ENCODE results near the gene KIAA0040.

Gene KIAA0040

DNA sequence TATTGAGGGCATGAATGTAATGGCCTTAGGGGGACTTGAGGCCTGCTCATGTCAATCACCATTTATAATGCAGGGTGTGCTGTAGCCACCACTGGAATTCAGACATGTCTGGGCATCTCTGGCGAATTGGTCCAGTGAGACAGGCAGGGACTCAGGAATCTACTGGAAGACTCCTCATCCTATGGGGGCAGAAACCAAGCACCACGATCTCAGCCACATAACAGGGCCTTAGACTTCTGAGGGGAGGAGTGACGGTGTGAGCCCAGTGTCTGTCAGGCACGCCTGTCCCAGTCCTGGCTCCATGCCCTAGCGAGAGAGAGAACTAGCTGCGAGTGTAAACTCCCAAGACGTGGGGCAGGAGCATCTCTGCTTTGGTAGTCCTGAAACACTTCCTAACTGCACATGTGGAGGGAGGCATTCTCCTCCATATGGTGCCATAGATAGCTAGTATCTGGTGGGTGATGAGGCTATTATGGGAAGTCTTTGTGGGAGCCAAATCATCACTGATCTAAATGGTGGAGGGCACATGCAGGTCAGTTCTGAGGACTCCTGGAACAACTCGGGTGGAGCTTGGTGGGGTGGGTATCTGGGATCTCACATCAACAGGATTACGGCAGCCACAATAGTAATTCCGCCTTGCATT, 29.8 kb upstream of the KIAA0040 start:
- no peak overlapping the region for H3K9ac ChIP-seq (ENCODE audit: low read length)
- no CpG with 5 or more reads among the region's 10 CpGs for WGBS (ENCODE audit: extremely low coverage, insufficient coverage, low lambda C conversion rate)
- peak overlapping the region; percentile 25 for H2BK5ac ChIP-seq (ENCODE audit: low read length)
- no peaks in the 10 kb centered on the region for H3K36me3 ChIP-seq (ENCODE audit: control insufficient read depth, insufficient read depth, low read length)
- H3K4me1 ChIP-seq (ENCODE audit: control insufficient read depth, low read depth, low read length) = peaks cover 2% of the 10 kb centered on the region
- no peak overlapping the region for H4K8ac ChIP-seq (ENCODE audit: low read depth, low read length)
- no peaks in the 10 kb centered on the region for H3K79me1 ChIP-seq (ENCODE audit: low read length)
- no peak overlapping the region for H3K4me2 ChIP-seq (ENCODE audit: low read length)
- H3K27me3 ChIP-seq (ENCODE audit: insufficient read depth, low read length, poor library complexity) = no peaks in the 10 kb centered on the region
- H3K23ac ChIP-seq (ENCODE audit: low read length) = no peak overlapping the region
- H2BK120ac ChIP-seq (ENCODE audit: low read depth, low read length) = no peak overlapping the region
- no peak overlapping the region for H4K5ac ChIP-seq (ENCODE audit: low read length)
- H3K56ac ChIP-seq (ENCODE audit: low read length) = peak overlapping the region; percentile 11
- no peak overlapping the region for H3K18ac ChIP-seq (ENCODE audit: low read length)
- no peak overlapping the region for H2AK5ac ChIP-seq (ENCODE audit: low read length)
- H3K79me2 ChIP-seq (ENCODE audit: control insufficient read depth, insufficient read depth, low read length) = no peaks in the 10 kb centered on the region
- H3K27ac ChIP-seq (ENCODE audit: low read depth, low read length) = no peak overlapping the region
- no peak overlapping the region for H3K4ac ChIP-seq (ENCODE audit: low read depth, low read length)
- no peak for DNase-seq
- no peak overlapping the region for H3K4me3 ChIP-seq (ENCODE audit: low read length)
- no peak overlapping the region for H2BK15ac ChIP-seq (replicated peaks; ENCODE audit: low read depth)

DNA sequence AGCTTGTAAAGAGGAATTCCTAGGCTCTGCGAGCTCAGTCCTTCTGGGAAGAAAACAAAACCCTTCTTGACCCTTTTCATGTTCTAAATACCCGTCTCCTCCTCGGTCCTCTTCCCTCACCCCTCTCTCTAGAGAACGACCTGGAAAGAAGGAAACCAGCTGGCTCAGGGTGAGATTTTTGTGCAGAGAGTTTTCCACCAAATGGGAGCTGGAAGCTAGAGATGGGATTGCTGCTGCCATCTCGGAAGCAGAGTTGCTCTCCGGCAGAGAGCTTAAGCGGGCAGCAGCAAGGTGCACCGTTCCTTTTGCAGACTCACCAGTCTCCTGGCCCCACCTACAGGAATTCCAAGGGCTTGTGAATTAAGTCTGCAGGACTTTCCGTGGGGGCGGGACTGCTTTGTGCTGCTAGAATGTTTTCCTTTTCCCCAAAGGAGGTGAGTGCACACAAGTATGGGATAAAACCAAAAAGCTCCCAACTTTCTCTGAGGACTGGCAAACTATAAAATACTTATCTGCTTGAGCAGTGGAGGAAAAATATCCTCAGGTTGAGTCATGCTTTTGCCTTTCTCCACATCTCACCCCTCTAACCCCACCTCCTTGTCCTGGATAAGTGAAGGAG, 29.1 kb upstream of the KIAA0040 start:
- Histone ChIP-seq H2BK15ac (replicated peaks; ENCODE audit: low read depth) (no peak overlapping the region), H3K9ac (ENCODE audit: low read length) (no peak overlapping the region), H3K4ac (ENCODE audit: low read depth, low read length) (no peak overlapping the region), H4K8ac (ENCODE audit: low read depth, low read length) (no peak overlapping the region), H3K4me1 (ENCODE audit: control insufficient read depth, low read depth, low read length) (peaks cover 2% of the 10 kb centered on the region), H3K23ac (ENCODE audit: low read length) (no peak overlapping the region), H3K4me3 (ENCODE audit: low read length) (no peak overlapping the region), H3K27ac (ENCODE audit: low read depth, low read length) (no peak overlapping the region), H3K27me3 (ENCODE audit: insufficient read depth, low read length, poor library complexity) (no peaks in the 10 kb centered on the region), H3K18ac (ENCODE audit: low read length) (no peak overlapping the region), H2BK120ac (ENCODE audit: low read depth, low read length) (no peak overlapping the region), H3K79me2 (ENCODE audit: control insufficient read depth, insufficient read depth, low read length) (no peaks in the 10 kb centered on the region), H3K56ac (ENCODE audit: low read length) (peak overlapping the region; percentile 29), H4K5ac (ENCODE audit: low read length) (no peak overlapping the region), H2BK5ac (ENCODE audit: low read length) (no peak overlapping the region), H3K36me3 (ENCODE audit: control insufficient read depth, insufficient read depth, low read length) (no peaks in the 10 kb centered on the region), H3K79me1 (ENCODE audit: low read length) (no peaks in the 10 kb centered on the region), H2AK5ac (ENCODE audit: low read length) (no peak overlapping the region), H3K4me2 (ENCODE audit: low read length) (no peak overlapping the region)
- DNase-seq = peak; percentile 86
- no CpG with 5 or more reads among the region's 10 CpGs for WGBS (ENCODE audit: extremely low coverage, insufficient coverage, low lambda C conversion rate)

DNA sequence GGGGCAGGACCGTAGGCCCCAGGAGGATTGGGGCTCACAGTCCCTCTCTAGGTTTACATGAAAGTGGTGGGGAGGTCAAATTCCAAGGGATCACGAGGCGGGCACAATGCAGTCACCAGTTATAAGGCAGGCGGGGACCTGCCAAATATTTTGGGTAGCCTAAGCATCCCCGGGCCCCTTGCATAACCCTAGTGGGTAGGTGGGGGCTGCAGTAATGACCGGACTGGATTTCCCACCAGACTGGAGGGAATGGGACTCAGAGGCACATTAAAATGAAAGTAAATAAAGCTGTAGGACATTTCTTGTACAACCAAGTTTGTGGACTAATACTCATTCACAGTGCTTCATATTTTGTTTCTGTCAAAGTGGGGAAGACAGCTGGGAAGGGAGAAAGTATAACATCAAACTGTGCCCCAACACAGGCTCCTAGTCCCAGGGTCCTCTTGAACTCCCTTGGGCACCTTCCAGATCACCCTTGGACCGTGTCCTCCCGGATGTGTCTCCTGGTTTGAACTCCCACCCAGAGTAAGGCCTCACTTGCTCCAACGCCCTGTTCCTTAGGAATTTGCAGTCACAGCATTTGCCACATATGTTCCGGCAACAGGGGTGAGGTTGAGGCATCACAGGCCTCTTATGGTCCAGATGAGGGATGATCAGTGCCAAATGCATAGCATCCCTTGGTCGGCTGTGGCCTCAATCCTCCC, 28.4 kb upstream of the KIAA0040 start:
- H2AK5ac ChIP-seq (ENCODE audit: low read length) = no peak overlapping the region
- no peak overlapping the region for H3K4ac ChIP-seq (ENCODE audit: low read depth, low read length)
- no peak overlapping the region for H2BK5ac ChIP-seq (ENCODE audit: low read length)
- peak; percentile 37 for DNase-seq
- H3K23ac ChIP-seq (ENCODE audit: low read length) = no peak overlapping the region
- H3K56ac ChIP-seq (ENCODE audit: low read length) = no peak overlapping the region
- no peaks in the 10 kb centered on the region for H3K79me1 ChIP-seq (ENCODE audit: low read length)
- no peak overlapping the region for H3K18ac ChIP-seq (ENCODE audit: low read length)
- H3K27ac ChIP-seq (ENCODE audit: low read depth, low read length) = no peak overlapping the region
- no peaks in the 10 kb centered on the region for H3K36me3 ChIP-seq (ENCODE audit: control insufficient read depth, insufficient read depth, low read length)
- WGBS (ENCODE audit: extremely low coverage, insufficient coverage, low lambda C conversion rate) = no CpG with 5 or more reads among the region's 11 CpGs
- no peak overlapping the region for H2BK15ac ChIP-seq (replicated peaks; ENCODE audit: low read depth)
- H4K5ac ChIP-seq (ENCODE audit: low read length) = no peak overlapping the region
- no peak overlapping the region for H3K4me2 ChIP-seq (ENCODE audit: low read length)
- no peak overlapping the region for H3K9ac ChIP-seq (ENCODE audit: low read length)
- H4K8ac ChIP-seq (ENCODE audit: low read depth, low read length) = no peak overlapping the region
- H3K79me2 ChIP-seq (ENCODE audit: control insufficient read depth, insufficient read depth, low read length) = no peaks in the 10 kb centered on the region
- no peak overlapping the region for H2BK120ac ChIP-seq (ENCODE audit: low read depth, low read length)
- no peaks in the 10 kb centered on the region for H3K27me3 ChIP-seq (ENCODE audit: insufficient read depth, low read length, poor library complexity)
- peaks cover 2% of the 10 kb centered on the region for H3K4me1 ChIP-seq (ENCODE audit: control insufficient read depth, low read depth, low read length)
- H3K4me3 ChIP-seq (ENCODE audit: low read length) = no peak overlapping the region

DNA sequence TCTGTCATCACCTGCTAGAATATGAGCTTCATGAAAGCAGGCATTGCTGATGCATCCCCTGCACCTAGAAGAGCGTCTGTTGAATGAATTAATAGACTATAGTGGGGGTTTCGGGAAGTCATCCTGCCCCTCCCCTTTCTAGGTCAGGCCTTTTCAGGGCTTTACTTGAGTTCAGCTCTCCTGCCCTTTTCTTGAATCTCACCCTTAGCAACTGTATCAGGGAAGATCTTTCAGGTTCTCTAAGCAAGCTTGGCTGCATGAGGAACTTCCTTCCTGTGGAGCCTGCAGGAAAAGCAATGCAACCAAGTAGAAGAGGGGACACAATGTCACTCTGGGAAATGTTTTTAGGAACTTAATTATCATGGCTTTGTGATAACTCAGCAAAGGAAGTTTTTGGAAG, 27.2 kb upstream of the KIAA0040 start:
- Histone ChIP-seq H2BK5ac (ENCODE audit: low read length) (no peak overlapping the region), H3K23ac (ENCODE audit: low read length) (no peak overlapping the region), H3K27ac (ENCODE audit: low read depth, low read length) (no peak overlapping the region), H3K79me2 (ENCODE audit: control insufficient read depth, insufficient read depth, low read length) (no peaks in the 10 kb centered on the region), H3K27me3 (ENCODE audit: insufficient read depth, low read length, poor library complexity) (no peaks in the 10 kb centered on the region), H4K5ac (ENCODE audit: low read length) (no peak overlapping the region), H3K4me2 (ENCODE audit: low read length) (no peak overlapping the region), H3K4me1 (ENCODE audit: control insufficient read depth, low read depth, low read length) (peaks cover 2% of the 10 kb centered on the region), H3K18ac (ENCODE audit: low read length) (no peak overlapping the region), H3K79me1 (ENCODE audit: low read length) (no peaks in the 10 kb centered on the region), H3K36me3 (ENCODE audit: control insufficient read depth, insufficient read depth, low read length) (no peaks in the 10 kb centered on the region), H3K56ac (ENCODE audit: low read length) (no peak overlapping the region), H2BK15ac (replicated peaks; ENCODE audit: low read depth) (no peak overlapping the region), H3K9ac (ENCODE audit: low read length) (no peak overlapping the region), H3K4me3 (ENCODE audit: low read length) (no peak overlapping the region), H2BK120ac (ENCODE audit: low read depth, low read length) (no peak overlapping the region), H4K8ac (ENCODE audit: low read depth, low read length) (no peak overlapping the region), H2AK5ac (ENCODE audit: low read length) (no peak overlapping the region), H3K4ac (ENCODE audit: low read depth, low read length) (no peak overlapping the region)
- DNase-seq = no peak
- no CpG with 5 or more reads among the region's 2 CpGs for WGBS (ENCODE audit: extremely low coverage, insufficient coverage, low lambda C conversion rate)

DNA sequence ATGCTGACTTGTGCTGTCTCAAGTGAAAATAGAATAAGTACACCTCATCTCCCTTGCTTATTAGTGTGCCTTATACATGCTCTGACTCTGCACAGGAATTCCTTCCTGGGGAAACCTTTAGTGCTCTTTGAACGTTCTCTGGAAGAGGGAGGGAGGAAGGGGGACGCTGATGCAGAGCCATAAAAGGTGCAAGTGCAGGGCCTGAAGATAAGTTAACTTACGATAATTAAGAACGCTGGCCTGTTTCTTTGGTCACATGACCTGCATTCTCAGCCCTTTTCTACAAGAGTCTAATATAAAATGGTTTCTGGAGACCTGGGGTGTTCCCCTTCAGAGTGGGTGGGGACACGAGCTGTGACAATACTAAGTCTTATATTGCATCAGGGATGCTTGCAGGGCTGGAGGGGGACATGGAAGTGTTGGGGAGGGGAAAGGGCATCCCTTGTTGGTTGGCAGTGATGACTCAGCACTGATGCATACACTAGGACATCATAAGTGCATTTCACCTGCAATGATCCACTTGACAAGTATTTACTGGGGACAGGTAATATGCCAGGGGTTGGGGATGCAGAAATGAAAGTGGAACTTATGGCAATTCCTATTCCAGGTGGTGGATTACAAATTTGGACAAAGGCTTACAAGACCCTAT, 26.3 kb upstream of the KIAA0040 start:
- H3K9ac ChIP-seq (ENCODE audit: low read length) = no peak overlapping the region
- H2AK5ac ChIP-seq (ENCODE audit: low read length) = no peak overlapping the region
- no peak for DNase-seq
- H3K56ac ChIP-seq (ENCODE audit: low read length) = no peak overlapping the region
- H3K27ac ChIP-seq (ENCODE audit: low read depth, low read length) = no peak overlapping the region
- no peak overlapping the region for H3K4me3 ChIP-seq (ENCODE audit: low read length)
- no CpG with 5 or more reads among the region's 5 CpGs for WGBS (ENCODE audit: extremely low coverage, insufficient coverage, low lambda C conversion rate)
- H4K8ac ChIP-seq (ENCODE audit: low read depth, low read length) = no peak overlapping the region
- H3K4ac ChIP-seq (ENCODE audit: low read depth, low read length) = no peak overlapping the region
- no peaks in the 10 kb centered on the region for H3K36me3 ChIP-seq (ENCODE audit: control insufficient read depth, insufficient read depth, low read length)
- H3K23ac ChIP-seq (ENCODE audit: low read length) = no peak overlapping the region
- H3K79me2 ChIP-seq (ENCODE audit: control insufficient read depth, insufficient read depth, low read length) = no peaks in the 10 kb centered on the region
- peaks cover 2% of the 10 kb centered on the region for H3K4me1 ChIP-seq (ENCODE audit: control insufficient read depth, low read depth, low read length)
- H4K5ac ChIP-seq (ENCODE audit: low read length) = no peak overlapping the region
- H3K27me3 ChIP-seq (ENCODE audit: insufficient read depth, low read length, poor library complexity) = no peaks in the 10 kb centered on the region
- no peak overlapping the region for H2BK120ac ChIP-seq (ENCODE audit: low read depth, low read length)
- no peaks in the 10 kb centered on the region for H3K79me1 ChIP-seq (ENCODE audit: low read length)
- no peak overlapping the region for H3K18ac ChIP-seq (ENCODE audit: low read length)
- H2BK5ac ChIP-seq (ENCODE audit: low read length) = no peak overlapping the region
- no peak overlapping the region for H3K4me2 ChIP-seq (ENCODE audit: low read length)
- no peak overlapping the region for H2BK15ac ChIP-seq (replicated peaks; ENCODE audit: low read depth)

Data from mesendoderm (in vitro differentiated cells).